ENCODE results near the gene BCHE.

BCHE gene

GRCh38 chr3:165749821-165750220 is 87.4 kb downstream of the BCHE start:
- H3K9ac ChIP-seq (ENCODE audit: low read depth, low read length), result no peak overlapping the region
- no peak overlapping the region for H3K4me2 ChIP-seq (ENCODE audit: insufficient read depth, low read length)
- no peaks in the 10 kb centered on the region for H3K9me3 ChIP-seq (ENCODE audit: insufficient read depth, low read length, severe bottlenecking)
- no peak for ATAC-seq (ENCODE audit: insufficient read depth, low read depth)
- H3K36me3 ChIP-seq (ENCODE audit: insufficient read depth, low read length), result no peaks in the 10 kb centered on the region
- H3K4me1 ChIP-seq (ENCODE audit: insufficient read depth, low read length), result peaks cover 3% of the 10 kb centered on the region; the same call in 1 of the 2 replicates
- H3K27ac ChIP-seq (ENCODE audit: low read length), result no peak overlapping the region
- no peaks in the 10 kb centered on the region for H4K20me1 ChIP-seq (ENCODE audit: insufficient read depth, low read length)
- no peak overlapping the region for H3K4me3 ChIP-seq (ENCODE audit: low read depth in 1 of 2, low read length in 2 of 2)
- no peak for TF ChIP-seq EZH2 (IDR thresholded peaks at IDR 0.05; ENCODE audit: borderline replicate concordance, low read depth, low read length, severe bottlenecking)
- TF ChIP-seq, protein P1, sequence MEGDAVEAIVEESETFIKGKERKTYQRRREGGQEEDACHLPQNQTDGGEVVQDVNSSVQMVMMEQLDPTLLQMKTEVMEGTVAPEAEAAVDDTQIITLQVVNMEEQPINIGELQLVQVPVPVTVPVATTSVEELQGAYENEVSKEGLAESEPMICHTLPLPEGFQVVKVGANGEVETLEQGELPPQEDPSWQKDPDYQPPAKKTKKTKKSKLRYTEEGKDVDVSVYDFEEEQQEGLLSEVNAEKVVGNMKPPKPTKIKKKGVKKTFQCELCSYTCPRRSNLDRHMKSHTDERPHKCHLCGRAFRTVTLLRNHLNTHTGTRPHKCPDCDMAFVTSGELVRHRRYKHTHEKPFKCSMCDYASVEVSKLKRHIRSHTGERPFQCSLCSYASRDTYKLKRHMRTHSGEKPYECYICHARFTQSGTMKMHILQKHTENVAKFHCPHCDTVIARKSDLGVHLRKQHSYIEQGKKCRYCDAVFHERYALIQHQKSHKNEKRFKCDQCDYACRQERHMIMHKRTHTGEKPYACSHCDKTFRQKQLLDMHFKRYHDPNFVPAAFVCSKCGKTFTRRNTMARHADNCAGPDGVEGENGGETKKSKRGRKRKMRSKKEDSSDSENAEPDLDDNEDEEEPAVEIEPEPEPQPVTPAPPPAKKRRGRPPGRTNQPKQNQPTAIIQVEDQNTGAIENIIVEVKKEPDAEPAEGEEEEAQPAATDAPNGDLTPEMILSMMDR (IDR thresholded peaks at IDR 0.05; ENCODE audit: borderline replicate concordance, extremely low read depth, low read length, poor library complexity, severe bottlenecking), result no peak
- no peak overlapping the region for H2AFZ ChIP-seq (ENCODE audit: low read depth, low read length)
- DNase-seq, result no peak
- H3K27me3 ChIP-seq (ENCODE audit: insufficient read depth, low read length, poor library complexity), result no peaks in the 10 kb centered on the region
- no peaks in the 10 kb centered on the region for H3K79me2 ChIP-seq (ENCODE audit: insufficient read depth, low read length)

DNA sequence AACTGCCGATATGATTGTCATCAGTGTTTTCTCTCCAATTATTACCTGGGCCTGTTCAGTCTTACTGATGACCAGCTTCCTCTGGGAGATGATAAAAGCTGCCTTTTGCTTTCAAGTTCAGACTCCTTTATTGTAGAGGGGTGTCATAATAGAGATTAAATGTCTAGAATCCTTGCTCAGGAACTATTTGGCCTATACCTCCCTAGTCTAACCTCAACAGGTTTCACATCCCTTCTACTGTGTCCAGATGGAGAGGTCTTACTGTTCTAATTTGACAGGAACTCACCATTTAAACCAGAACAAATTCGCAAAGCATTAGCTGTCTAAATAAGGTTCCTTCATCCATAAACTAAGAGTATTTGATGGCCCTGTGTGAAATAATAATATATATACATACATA is 88.0 kb downstream of the BCHE start:
- Histone ChIP-seq H3K4me2 (ENCODE audit: insufficient read depth, low read length) (no peak overlapping the region), H3K27me3 (ENCODE audit: insufficient read depth, low read length, poor library complexity) (no peaks in the 10 kb centered on the region), H3K9ac (ENCODE audit: low read depth, low read length) (no peak overlapping the region), H3K4me3 (ENCODE audit: low read depth in 1 of 2, low read length in 2 of 2) (no peak overlapping the region), H4K20me1 (ENCODE audit: insufficient read depth, low read length) (no peaks in the 10 kb centered on the region), H3K36me3 (ENCODE audit: insufficient read depth, low read length) (no peaks in the 10 kb centered on the region), H2AFZ (ENCODE audit: low read depth, low read length) (no peak overlapping the region), H3K79me2 (ENCODE audit: insufficient read depth, low read length) (no peaks in the 10 kb centered on the region), H3K4me1 (ENCODE audit: insufficient read depth, low read length) (no peaks in the 10 kb centered on the region), H3K27ac (ENCODE audit: low read length) (no peak overlapping the region), H3K9me3 (ENCODE audit: insufficient read depth, low read length, severe bottlenecking) (no peaks in the 10 kb centered on the region)
- ATAC-seq (ENCODE audit: insufficient read depth, low read depth) (no peak), DNase-seq (no peak)
- TF ChIP-seq EZH2 (IDR thresholded peaks at IDR 0.05; ENCODE audit: borderline replicate concordance, low read depth, low read length, severe bottlenecking), result no peak
- TF ChIP-seq, protein P1 (IDR thresholded peaks at IDR 0.05; ENCODE audit: borderline replicate concordance, extremely low read depth, low read length, poor library complexity, severe bottlenecking), result no peak

- ATAC-seq (ENCODE audit: insufficient read depth, low read depth), result no peak
- DNase-seq, result no peak
- H3K27me3 ChIP-seq (ENCODE audit: insufficient read depth, low read length, poor library complexity), result no peaks in the 10 kb centered on the region
- no peak overlapping the region for H3K4me3 ChIP-seq (ENCODE audit: low read depth in 1 of 2, low read length in 2 of 2)
- H3K9ac ChIP-seq (ENCODE audit: low read depth, low read length), result no peak overlapping the region
- no peaks in the 10 kb centered on the region for H4K20me1 ChIP-seq (ENCODE audit: insufficient read depth, low read length)
- H2AFZ ChIP-seq (ENCODE audit: low read depth, low read length), result no peak overlapping the region
- H3K4me2 ChIP-seq (ENCODE audit: insufficient read depth, low read length), result no peak overlapping the region
- no peak for TF ChIP-seq EZH2 (IDR thresholded peaks at IDR 0.05; ENCODE audit: borderline replicate concordance, low read depth, low read length, severe bottlenecking)
- TF ChIP-seq, protein P1 (IDR thresholded peaks at IDR 0.05; ENCODE audit: borderline replicate concordance, extremely low read depth, low read length, poor library complexity, severe bottlenecking), result no peak
- no peaks in the 10 kb centered on the region for H3K4me1 ChIP-seq (ENCODE audit: insufficient read depth, low read length)
- no peaks in the 10 kb centered on the region for H3K79me2 ChIP-seq (ENCODE audit: insufficient read depth, low read length)
- no peaks in the 10 kb centered on the region for H3K9me3 ChIP-seq (ENCODE audit: insufficient read depth, low read length, severe bottlenecking)
- H3K36me3 ChIP-seq (ENCODE audit: insufficient read depth, low read length), result no peaks in the 10 kb centered on the region
- H3K27ac ChIP-seq (ENCODE audit: low read length), result no peak overlapping the region
Measured at GRCh38 chr3:165748094-165748493, 89.1 kb downstream of the BCHE start.

DNA sequence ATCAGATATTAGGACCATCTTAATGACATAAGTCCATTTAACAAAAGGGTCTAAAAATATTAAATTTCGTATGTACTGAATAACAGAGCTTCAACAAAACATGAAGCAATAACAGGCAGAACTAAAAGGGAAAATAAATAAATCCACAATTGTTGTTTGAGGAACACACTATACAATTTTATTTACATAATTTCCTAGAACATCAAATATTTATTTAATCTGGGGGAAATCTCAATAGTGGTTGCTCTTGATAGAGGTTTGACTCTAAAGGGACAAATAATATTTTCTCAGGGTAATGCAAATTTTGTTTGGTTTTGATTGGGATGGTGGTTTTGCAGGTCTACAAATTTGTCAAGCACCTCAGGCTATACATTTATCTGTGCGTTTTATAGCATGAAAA is 90.3 kb downstream of the BCHE start:
- DNase-seq (no peak), ATAC-seq (ENCODE audit: insufficient read depth, low read depth) (no peak)
- Histone ChIP-seq H3K36me3 (ENCODE audit: insufficient read depth, low read length) (no peaks in the 10 kb centered on the region), H3K79me2 (ENCODE audit: insufficient read depth, low read length) (no peaks in the 10 kb centered on the region), H3K9me3 (ENCODE audit: insufficient read depth, low read length, severe bottlenecking) (no peaks in the 10 kb centered on the region), H3K9ac (ENCODE audit: low read depth, low read length) (no peak overlapping the region), H2AFZ (ENCODE audit: low read depth, low read length) (no peak overlapping the region), H3K4me1 (ENCODE audit: insufficient read depth, low read length) (no peaks in the 10 kb centered on the region), H3K4me2 (ENCODE audit: insufficient read depth, low read length) (no peak overlapping the region), H3K27ac (ENCODE audit: low read length) (no peak overlapping the region), H3K27me3 (ENCODE audit: insufficient read depth, low read length, poor library complexity) (no peaks in the 10 kb centered on the region), H3K4me3 (ENCODE audit: low read depth in 1 of 2, low read length in 2 of 2) (no peak overlapping the region), H4K20me1 (ENCODE audit: insufficient read depth, low read length) (no peaks in the 10 kb centered on the region)
- TF ChIP-seq, protein P1 (IDR thresholded peaks at IDR 0.05; ENCODE audit: borderline replicate concordance, extremely low read depth, low read length, poor library complexity, severe bottlenecking), result no peak
- no peak for TF ChIP-seq EZH2 (IDR thresholded peaks at IDR 0.05; ENCODE audit: borderline replicate concordance, low read depth, low read length, severe bottlenecking)
